Chondrocyte (in vitro differentiated cells): ENCODE results near the gene GSDMA. TPM values are rescaled to one million over a fixed set of nuclear protein-coding genes. Genes with fewer than 3 reads are reported as not detected.

Experiments used
- DNase-seq: peaks from one replicate; pipeline ENCODE4 v3.0.0; 2021; ENCODE audit warnings: mixed read lengths, low spot score
- H3K27ac Mint-ChIP-seq: one replicate; pipeline ENCODE4 v1.8.0; 2021; ENCODE audit warnings: mild to moderate bottlenecking, moderate library complexity, mixed read lengths; ENCODE audit not compliant: unreplicated experiment
- H3K27me3 Mint-ChIP-seq: 2 replicates; pipeline ENCODE4 v1.8.0; 2021; ENCODE audit warnings: low read depth, mixed read lengths
- H3K36me3 Mint-ChIP-seq: 2 replicates; pipeline ENCODE4 v1.8.0; 2021; ENCODE audit warnings: low read depth, mixed read lengths
- H3K4me1 Mint-ChIP-seq: 2 replicates; pipeline ENCODE4 v1.8.0; 2021; ENCODE audit warnings: low read depth, mild to moderate bottlenecking, mixed read lengths
- H3K4me3 Mint-ChIP-seq: one replicate; pipeline ENCODE4 v1.8.0; 2021; ENCODE audit warnings: mild to moderate bottlenecking, moderate library complexity, mixed read lengths; ENCODE audit not compliant: unreplicated experiment
- H3K9me3 Mint-ChIP-seq: 2 replicates; pipeline ENCODE4 v1.8.0; 2021; ENCODE audit warnings: low read depth, mixed read lengths
- total RNA-seq: library from RNA; stranded (reverse); gene quantifications from 3 replicates; pipeline ENCODE4 v1.2.1, GENCODE V29; 2021
- TF ChIP-seq, protein P1 (sequence below): fragments of 200-600 bp; sonication (generic); IDR thresholded peaks from 2 replicates; pipeline ENCODE4 v1.5.0; 2021; ENCODE audit warnings: antibody characterized with exemption, mild to moderate bottlenecking, moderate library complexity

Gene GSDMA
- total RNA-seq, 1 donor from 2014 or later, result not detected

DNA sequence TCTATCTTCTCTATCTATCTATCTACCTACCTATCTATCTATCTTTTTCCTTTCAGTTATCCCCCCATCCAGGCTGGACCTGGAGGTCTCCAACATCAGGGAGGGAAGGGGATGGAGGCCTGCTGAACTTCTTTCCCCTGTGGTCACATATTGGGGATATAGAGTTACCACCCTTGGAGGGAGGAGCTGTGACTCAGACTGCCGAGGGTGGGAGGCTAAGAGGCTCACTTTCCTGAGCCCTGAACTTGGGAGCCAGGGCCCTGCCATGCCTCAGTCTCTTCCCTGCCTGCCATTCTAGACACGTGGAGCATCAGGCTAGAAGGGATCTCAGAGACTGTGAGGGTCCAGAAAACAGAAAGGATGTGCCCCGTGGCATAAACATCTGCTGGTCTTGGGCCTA is 26.9 kb upstream of the GSDMA start:
- Mint-ChIP-seq H3K36me3 (no peaks in the 10 kb centered on the region), H3K4me3 (no peak overlapping the region), H3K27ac (no peak overlapping the region), H3K27me3 (no peaks in the 10 kb centered on the region), H3K4me1 (peaks cover 20% of the 10 kb centered on the region), H3K9me3 (no peaks in the 10 kb centered on the region)
- TF ChIP-seq, protein P1, sequence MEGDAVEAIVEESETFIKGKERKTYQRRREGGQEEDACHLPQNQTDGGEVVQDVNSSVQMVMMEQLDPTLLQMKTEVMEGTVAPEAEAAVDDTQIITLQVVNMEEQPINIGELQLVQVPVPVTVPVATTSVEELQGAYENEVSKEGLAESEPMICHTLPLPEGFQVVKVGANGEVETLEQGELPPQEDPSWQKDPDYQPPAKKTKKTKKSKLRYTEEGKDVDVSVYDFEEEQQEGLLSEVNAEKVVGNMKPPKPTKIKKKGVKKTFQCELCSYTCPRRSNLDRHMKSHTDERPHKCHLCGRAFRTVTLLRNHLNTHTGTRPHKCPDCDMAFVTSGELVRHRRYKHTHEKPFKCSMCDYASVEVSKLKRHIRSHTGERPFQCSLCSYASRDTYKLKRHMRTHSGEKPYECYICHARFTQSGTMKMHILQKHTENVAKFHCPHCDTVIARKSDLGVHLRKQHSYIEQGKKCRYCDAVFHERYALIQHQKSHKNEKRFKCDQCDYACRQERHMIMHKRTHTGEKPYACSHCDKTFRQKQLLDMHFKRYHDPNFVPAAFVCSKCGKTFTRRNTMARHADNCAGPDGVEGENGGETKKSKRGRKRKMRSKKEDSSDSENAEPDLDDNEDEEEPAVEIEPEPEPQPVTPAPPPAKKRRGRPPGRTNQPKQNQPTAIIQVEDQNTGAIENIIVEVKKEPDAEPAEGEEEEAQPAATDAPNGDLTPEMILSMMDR, result no peak
- DNase-seq, result no peak

DNA sequence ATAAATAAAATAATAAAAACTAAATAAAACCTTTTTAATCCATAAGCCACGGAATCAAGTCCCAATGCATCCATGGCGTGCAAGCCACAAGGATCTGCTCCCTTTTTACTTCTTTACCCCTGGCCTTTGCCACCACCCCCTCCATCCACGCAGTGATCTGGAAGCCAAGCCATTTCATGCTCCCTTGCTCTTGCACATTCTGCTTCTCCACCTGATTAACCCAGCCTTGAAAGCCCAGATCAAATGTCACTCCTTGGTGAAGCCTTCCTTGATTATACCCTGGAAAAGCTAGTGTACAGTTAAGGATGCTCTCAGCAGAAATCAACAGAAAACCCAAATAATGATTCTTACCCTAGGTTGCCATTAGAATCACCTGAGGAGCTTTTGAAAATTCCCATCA is 25.4 kb upstream of the GSDMA start:
- peaks cover 20% of the 10 kb centered on the region for H3K4me1 Mint-ChIP-seq
- no peak for DNase-seq
- H3K9me3 Mint-ChIP-seq, result no peaks in the 10 kb centered on the region
- no peak overlapping the region for H3K4me3 Mint-ChIP-seq
- no peaks in the 10 kb centered on the region for H3K36me3 Mint-ChIP-seq
- TF ChIP-seq, protein P1, result no peak
- H3K27ac Mint-ChIP-seq, result no peak overlapping the region
- H3K27me3 Mint-ChIP-seq, result no peaks in the 10 kb centered on the region

DNA sequence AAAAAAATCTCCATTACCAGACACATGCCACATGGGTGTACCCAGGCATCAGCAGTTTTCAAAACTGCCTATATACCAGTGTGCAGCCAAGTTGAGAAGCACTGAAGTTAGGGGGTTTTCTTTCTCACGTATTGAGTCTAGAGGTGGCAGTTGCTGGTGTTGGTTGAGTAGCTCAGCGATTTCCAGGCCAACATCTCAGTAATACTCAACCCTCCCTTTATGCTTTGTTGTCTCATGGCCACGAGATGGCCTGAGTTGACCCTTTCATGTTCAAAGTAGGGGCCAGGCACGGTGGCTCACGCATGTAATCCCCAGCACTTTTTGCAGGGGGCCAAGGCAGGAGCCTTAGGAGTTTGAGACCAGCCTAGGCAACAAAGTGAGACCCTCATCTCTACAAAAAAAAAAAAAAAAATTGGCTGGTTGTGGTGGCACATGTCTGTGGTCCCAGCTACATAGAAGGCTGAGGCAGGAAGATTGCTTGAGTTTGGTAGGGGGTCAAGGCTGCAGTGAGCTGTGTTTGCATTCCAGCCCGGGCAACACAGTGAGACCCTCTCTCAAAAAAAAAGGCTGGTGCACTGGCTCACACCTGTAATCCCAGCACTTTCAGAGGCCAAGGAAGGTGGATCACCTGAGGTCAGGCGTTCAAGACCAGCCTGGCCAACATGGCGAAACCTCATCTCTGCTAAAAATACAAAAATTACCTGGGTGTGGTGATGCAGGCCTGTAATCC is 24.5 kb upstream of the GSDMA start:
- TF ChIP-seq, protein P1, result no peak
- no peak overlapping the region for H3K4me3 Mint-ChIP-seq
- no peaks in the 10 kb centered on the region for H3K36me3 Mint-ChIP-seq
- H3K27me3 Mint-ChIP-seq, result no peaks in the 10 kb centered on the region
- no peak for DNase-seq
- no peak overlapping the region for H3K27ac Mint-ChIP-seq
- H3K4me1 Mint-ChIP-seq, result peaks cover 20% of the 10 kb centered on the region
- no peaks in the 10 kb centered on the region for H3K9me3 Mint-ChIP-seq

DNA sequence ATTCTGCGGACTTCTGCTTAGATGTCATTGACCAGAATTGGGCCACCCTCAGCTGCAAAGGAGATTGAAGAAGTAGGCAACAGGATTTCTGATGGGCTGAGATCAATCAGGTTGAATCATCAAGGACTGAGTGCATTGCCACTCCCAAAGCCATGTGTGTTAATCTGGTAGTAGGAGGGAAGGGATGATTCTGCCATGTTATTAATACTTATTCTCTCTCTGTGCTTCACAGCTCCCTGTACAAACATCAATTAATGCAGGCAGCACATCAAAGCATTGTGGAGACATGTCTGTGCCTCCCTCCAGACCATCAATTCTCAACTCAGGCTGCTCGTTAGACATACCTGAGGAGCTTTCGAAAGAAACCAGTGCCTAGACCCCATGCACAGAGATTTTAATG is 23.7 kb upstream of the GSDMA start:
- H3K36me3 Mint-ChIP-seq, result no peaks in the 10 kb centered on the region
- H3K27me3 Mint-ChIP-seq, result no peaks in the 10 kb centered on the region
- H3K4me1 Mint-ChIP-seq, result peaks cover 16% of the 10 kb centered on the region

DNA sequence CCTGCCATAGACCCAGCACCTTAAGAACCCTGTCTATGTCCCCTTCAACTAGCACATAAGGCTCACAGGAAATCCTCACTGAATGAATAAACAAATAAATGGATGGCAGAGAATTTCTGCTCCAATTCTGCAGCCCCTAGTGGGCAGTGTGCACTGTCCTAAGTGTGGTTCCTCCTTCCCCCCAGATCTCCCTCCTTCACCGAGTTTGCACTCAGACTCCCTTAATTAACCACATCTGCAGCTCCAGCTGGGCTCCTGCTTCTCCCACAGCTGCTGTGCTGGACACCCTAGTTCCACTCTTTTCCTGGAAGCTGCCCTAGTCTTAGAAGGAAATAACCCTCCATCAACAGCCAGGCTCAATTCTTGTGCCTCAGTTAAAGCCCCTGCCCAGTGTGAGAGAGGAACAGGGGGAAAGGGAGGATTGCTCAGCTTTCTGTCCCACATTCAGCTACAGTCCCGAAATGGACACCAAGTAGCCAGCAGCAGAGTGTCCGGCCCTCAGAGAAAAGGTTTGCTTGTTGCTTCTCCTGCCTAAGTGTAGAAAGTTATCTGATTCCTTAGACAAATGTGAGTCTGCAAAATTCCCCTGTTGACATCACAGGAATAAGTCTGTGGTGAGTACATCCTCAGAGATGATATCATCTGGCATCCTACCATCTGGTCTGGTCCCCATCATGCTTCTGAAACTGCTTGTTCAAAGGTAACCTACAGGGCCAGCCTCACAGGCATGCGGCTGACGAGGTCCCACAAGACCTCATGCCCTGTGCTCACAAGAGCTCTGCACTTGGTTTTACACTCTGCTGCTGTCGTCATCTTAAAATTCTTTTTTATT is 23.0 kb upstream of the GSDMA start:
- TF ChIP-seq, protein P1, result peak; percentile 72
- Mint-ChIP-seq H3K27ac (no peak overlapping the region), H3K36me3 (no peaks in the 10 kb centered on the region), H3K27me3 (no peaks in the 10 kb centered on the region), H3K4me3 (no peak overlapping the region), H3K4me1 (peaks cover 14% of the 10 kb centered on the region), H3K9me3 (no peaks in the 10 kb centered on the region)
- no peak for DNase-seq

More for the DNA sequence above, 23.7 kb upstream of the GSDMA start:
- H3K27ac Mint-ChIP-seq, result no peak overlapping the region
- H3K9me3 Mint-ChIP-seq, result no peaks in the 10 kb centered on the region
- TF ChIP-seq, protein P1, result no peak
- no peak for DNase-seq
- H3K4me3 Mint-ChIP-seq, result no peak overlapping the region
